ENCODE measurements around the gene PMFBP1. TPM values are rescaled to one million over a fixed set of nuclear protein-coding genes. Genes with fewer than 3 reads are reported as not detected.

Gene PMFBP1, protein sequence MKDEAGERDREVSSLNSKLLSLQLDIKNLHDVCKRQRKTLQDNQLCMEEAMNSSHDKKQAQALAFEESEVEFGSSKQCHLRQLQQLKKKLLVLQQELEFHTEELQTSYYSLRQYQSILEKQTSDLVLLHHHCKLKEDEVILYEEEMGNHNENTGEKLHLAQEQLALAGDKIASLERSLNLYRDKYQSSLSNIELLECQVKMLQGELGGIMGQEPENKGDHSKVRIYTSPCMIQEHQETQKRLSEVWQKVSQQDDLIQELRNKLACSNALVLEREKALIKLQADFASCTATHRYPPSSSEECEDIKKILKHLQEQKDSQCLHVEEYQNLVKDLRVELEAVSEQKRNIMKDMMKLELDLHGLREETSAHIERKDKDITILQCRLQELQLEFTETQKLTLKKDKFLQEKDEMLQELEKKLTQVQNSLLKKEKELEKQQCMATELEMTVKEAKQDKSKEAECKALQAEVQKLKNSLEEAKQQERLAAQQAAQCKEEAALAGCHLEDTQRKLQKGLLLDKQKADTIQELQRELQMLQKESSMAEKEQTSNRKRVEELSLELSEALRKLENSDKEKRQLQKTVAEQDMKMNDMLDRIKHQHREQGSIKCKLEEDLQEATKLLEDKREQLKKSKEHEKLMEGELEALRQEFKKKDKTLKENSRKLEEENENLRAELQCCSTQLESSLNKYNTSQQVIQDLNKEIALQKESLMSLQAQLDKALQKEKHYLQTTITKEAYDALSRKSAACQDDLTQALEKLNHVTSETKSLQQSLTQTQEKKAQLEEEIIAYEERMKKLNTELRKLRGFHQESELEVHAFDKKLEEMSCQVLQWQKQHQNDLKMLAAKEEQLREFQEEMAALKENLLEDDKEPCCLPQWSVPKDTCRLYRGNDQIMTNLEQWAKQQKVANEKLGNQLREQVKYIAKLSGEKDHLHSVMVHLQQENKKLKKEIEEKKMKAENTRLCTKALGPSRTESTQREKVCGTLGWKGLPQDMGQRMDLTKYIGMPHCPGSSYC
- total RNA-seq (1 to 10 TPM in 1 of 2 donors, under 1 TPM in 1; 0.66 to 1.0 TPM), polyA plus RNA-seq (1 to 10 TPM in 1 of 2 donors, not detected in 1; 2.5 TPM)
- long read RNA-seq, donor 1, partial matches to known transcripts = 0 of 2 reads
- long read RNA-seq, donor 1, other reads (novel, unspliced or antisense) = 2 of 2 reads
- long read RNA-seq, donor 2 = 0 reads

DNA sequence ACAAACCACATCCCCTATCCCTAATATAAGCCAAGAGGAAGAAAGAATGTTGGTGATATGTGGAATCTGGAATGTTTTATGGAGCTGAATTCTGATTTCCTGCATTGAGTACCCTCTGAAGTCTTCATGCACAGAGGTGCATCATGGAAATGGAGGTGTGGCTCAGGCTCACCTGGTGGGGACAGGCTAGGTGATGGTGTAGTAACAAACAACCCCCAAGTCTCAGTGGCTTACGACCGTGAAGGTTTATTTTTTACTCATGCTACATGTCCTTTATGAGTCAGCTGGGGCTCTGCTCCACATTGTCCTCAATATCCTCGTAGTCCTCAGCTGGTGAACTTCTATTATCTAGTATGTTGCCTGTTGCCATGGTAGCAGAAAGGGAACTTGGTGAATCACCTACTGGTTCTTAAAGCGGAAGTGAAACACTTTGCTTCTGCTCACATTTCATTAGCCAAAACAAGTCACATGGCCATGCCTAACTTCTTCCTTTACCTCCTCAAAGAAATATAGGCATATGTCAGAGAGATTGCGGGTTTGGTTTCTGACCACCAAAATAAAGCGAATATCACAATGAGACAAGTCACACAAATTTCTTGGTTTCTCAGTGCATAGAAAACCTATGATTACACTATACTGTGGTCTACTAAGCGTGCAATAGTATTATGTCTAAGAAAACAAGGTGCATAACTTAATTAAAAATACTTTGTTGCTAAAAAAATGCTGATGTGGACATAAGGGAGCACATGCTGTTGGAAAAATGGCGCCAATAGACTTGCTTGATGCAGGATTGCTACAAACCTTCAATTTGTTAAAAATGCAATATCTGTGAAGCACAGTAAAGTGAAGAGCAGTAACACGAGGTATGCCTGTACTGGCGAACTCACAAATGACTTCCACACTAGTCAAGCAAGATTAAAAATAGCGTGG is at the start of gene PMFBP1:
Gene PMFBP1 (minus strand): TSS at position 51 of the 930 bp plus-strand sequence. CDS start 947 bp downstream, outside the sequence.
- peaks cover 2% of the 10 kb centered on the region for H3K9me3 ChIP-seq (ENCODE audit: control insufficient read depth, low read length)
- intact Hi-C loops (cut with DNase I) = no loop called here
- 82 to 83% methylated on average over 11 of the region's 11 CpGs for WGBS, 2 donors
- ATAC-seq (ENCODE audit: low FRiP score) = peak; percentile 44
- H3K27me3 ChIP-seq (ENCODE audit: control insufficient read depth in 1 of 2, insufficient read depth in 2 of 2, low read length in 1 of 2) = no peaks in the 10 kb centered on the region
- H3K27ac ChIP-seq (ENCODE audit: low read depth in 1 of 2, low read length in 2 of 2) = no peak within 1 kb of the TSS
- no peak within 1 kb of the TSS for H3K4me3 ChIP-seq (ENCODE audit: low read length in 2 of 2)
- DNase-seq = peak in 1 of 2 donors; percentile 59
- H3K36me3 ChIP-seq (ENCODE audit: control insufficient read depth in 1 of 2, insufficient read depth in 2 of 2, low read length in 1 of 2) = no peaks in the 10 kb centered on the region
- H3K4me1 ChIP-seq (ENCODE audit: control insufficient read depth in 1 of 2, insufficient read depth in 2 of 2, low read length in 2 of 2) = no peaks in the 10 kb centered on the region

DNA sequence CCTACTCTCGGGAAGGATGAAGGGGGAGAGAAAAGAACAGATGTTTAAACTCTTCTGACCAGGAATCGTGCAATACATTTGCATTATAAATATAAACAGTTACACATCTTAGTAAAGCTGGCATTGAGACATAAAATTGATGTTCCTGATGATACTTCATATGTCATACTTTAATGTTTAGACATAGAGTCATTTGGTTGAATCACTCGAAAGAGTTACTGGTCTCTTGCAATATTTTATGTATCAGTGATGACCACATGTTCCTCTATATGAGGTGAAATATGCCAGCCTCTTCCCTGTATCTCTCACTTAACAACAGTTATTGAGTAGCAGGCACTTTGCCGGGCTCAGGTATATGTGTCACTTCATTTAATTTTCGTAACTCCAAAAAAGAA is 49.7 kb upstream of the PMFBP1 start:
- Histone ChIP-seq H3K4me1 (ENCODE audit: control insufficient read depth in 1 of 2, insufficient read depth in 2 of 2, low read length in 2 of 2) (no peaks in the 10 kb centered on the region), H3K4me3 (ENCODE audit: low read length in 2 of 2) (no peak overlapping the region), H3K27me3 (ENCODE audit: control insufficient read depth in 1 of 2, insufficient read depth in 2 of 2, low read length in 1 of 2) (no peaks in the 10 kb centered on the region), H3K27ac (ENCODE audit: low read depth in 1 of 2, low read length in 2 of 2) (no peak overlapping the region), H3K9me3 (ENCODE audit: control insufficient read depth, low read length) (peaks cover 2% of the 10 kb centered on the region), H3K36me3 (ENCODE audit: control insufficient read depth in 1 of 2, insufficient read depth in 2 of 2, low read length in 1 of 2) (no peaks in the 10 kb centered on the region)
- ATAC-seq (ENCODE audit: low FRiP score) (no peak), DNase-seq (no peak)
- intact Hi-C loops (cut with DNase I) = no loop called here
- 54 to 58% methylated on average over 5 of the region's 5 CpGs for WGBS, 2 donors

DNA sequence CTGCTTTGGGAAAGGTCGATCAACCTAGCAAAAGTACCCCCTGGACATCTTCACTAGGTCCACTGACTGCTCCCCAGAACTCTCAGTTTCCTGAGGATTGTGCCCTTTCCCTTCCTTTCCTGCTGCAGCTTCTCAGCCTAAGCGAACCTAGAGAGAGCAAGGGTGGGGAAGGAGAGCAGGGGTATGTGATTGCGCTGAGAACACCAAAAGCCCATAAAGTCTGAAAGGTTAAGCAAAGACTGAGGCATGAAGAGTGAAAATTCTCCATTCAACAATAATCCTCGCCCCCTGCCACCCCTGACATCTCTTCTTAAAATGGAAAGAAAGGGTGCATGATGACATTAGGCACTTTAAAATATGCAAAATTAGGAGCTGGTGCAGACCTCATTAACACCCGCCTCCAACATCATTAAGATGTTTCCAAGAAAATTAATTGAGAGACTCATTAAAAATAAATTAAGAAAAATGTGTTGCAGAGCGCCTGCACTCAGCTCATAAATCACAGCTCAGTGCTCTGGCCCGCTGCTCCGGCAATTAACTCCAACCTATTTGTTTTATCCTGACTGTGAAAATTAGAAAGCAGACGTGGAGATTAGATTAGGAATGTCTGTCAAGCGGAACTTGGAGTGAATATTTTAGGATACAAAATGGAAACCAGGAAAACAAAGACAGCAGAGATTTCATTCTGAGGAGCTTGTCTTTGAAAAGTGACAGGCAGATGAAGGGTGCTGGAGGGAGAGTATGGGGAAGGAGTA is 49.1 kb upstream of the PMFBP1 start:
- DNase-seq (no peak), ATAC-seq (ENCODE audit: low FRiP score) (no peak)
- H3K27me3 ChIP-seq (ENCODE audit: control insufficient read depth in 1 of 2, insufficient read depth in 2 of 2, low read length in 1 of 2) = no peaks in the 10 kb centered on the region
- H3K9me3 ChIP-seq (ENCODE audit: control insufficient read depth, low read length) = peaks cover 2% of the 10 kb centered on the region
- H3K27ac ChIP-seq (ENCODE audit: low read depth in 1 of 2, low read length in 2 of 2) = no peak overlapping the region
- intact Hi-C loops (cut with DNase I) = no loop called here
- WGBS, 2 donors = 41 to 43% methylated on average over 10 of the region's 10 CpGs
- H3K36me3 ChIP-seq (ENCODE audit: control insufficient read depth in 1 of 2, insufficient read depth in 2 of 2, low read length in 1 of 2) = no peaks in the 10 kb centered on the region
- no peaks in the 10 kb centered on the region for H3K4me1 ChIP-seq (ENCODE audit: control insufficient read depth in 1 of 2, insufficient read depth in 2 of 2, low read length in 2 of 2)
- no peak overlapping the region for H3K4me3 ChIP-seq (ENCODE audit: low read length in 2 of 2)

DNA sequence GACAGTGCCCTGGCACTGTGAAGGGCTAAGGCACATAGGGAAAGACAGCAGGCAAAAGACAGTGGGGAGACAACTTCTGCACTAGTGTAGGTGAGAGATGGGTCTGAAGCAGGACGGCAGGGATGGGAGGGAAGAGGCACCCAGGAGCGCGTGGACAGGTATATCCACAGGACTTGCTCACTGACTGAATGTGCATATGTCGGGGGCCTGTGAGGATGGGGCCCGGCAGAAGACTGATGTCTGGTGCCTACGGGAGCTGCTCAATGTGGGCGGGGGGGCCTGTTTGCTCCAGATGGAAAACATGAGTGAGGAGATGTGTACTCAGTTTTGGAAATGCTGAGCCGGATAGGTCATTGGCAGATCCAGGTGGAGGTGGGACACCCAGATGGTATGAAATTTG is 47.3 kb upstream of the PMFBP1 start:
- WGBS, 2 donors = 86 to 93% methylated on average over 8 of the region's 8 CpGs
- Histone ChIP-seq H3K4me3 (ENCODE audit: low read length in 2 of 2) (no peak overlapping the region), H3K27ac (ENCODE audit: low read depth in 1 of 2, low read length in 2 of 2) (no peak overlapping the region), H3K4me1 (ENCODE audit: control insufficient read depth in 1 of 2, insufficient read depth in 2 of 2, low read length in 2 of 2) (no peaks in the 10 kb centered on the region), H3K36me3 (ENCODE audit: control insufficient read depth in 1 of 2, insufficient read depth in 2 of 2, low read length in 1 of 2) (no peaks in the 10 kb centered on the region), H3K27me3 (ENCODE audit: control insufficient read depth in 1 of 2, insufficient read depth in 2 of 2, low read length in 1 of 2) (no peaks in the 10 kb centered on the region), H3K9me3 (ENCODE audit: control insufficient read depth, low read length) (peaks cover 2% of the 10 kb centered on the region)
- ATAC-seq (ENCODE audit: low FRiP score) (no peak), DNase-seq (no peak)
- intact Hi-C loops (cut with DNase I) = no loop called here

DNA sequence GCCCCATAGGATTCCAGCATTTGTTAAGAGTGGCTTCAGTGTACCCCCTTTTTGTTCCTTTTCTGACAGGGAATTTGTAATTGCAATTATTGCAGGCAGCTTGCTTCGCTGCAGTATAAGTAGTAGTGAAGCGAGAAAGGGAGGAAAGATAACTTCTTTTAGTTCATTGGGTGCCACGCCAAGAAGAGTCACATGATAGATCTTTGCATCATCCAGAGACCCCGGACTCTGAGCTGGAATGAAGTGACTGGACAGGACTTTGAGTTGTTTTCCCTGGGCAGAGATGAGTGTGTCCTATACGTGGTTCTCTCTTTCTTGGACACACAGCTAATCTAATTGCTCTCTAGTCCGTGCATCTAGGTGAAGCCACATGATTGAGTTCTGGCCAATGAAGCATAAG is 44.8 kb upstream of the PMFBP1 start:
- no peaks in the 10 kb centered on the region for H3K27me3 ChIP-seq (ENCODE audit: control insufficient read depth in 1 of 2, insufficient read depth in 2 of 2, low read length in 1 of 2)
- H3K27ac ChIP-seq (ENCODE audit: low read depth in 1 of 2, low read length in 2 of 2) = no peak overlapping the region
- H3K36me3 ChIP-seq (ENCODE audit: control insufficient read depth in 1 of 2, insufficient read depth in 2 of 2, low read length in 1 of 2) = no peaks in the 10 kb centered on the region
- no peak for ATAC-seq (ENCODE audit: low FRiP score)
- WGBS, 2 donors = 78 to 84% methylated on average over 6 of the region's 6 CpGs
- intact Hi-C loops (cut with DNase I) = no loop called here
- H3K4me3 ChIP-seq (ENCODE audit: low read length in 2 of 2) = no peak overlapping the region
- H3K4me1 ChIP-seq (ENCODE audit: control insufficient read depth in 1 of 2, insufficient read depth in 2 of 2, low read length in 2 of 2) = no peaks in the 10 kb centered on the region
- no peak for DNase-seq
- H3K9me3 ChIP-seq (ENCODE audit: control insufficient read depth, low read length) = no peaks in the 10 kb centered on the region

DNA sequence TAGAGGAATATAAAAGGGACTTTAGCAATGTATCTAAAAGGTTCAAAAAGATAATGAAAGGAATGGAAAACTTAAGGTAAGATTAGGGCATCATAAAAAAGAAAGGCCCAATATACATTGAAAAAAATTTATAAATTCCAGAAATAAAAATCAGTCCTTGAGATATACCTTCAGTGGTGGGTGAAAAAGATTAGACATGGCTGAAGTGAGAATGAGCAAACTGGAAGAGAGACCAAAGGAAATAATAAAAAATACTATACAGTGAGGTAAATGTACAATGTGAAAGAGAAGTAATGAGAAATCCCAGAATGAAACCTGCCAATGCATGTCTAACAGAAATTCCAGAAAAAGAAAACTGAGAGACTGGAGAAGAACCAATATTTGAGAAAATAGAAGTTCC is 42.9 kb upstream of the PMFBP1 start:
- Histone ChIP-seq H3K27me3 (ENCODE audit: control insufficient read depth in 1 of 2, insufficient read depth in 2 of 2, low read length in 1 of 2) (no peaks in the 10 kb centered on the region), H3K9me3 (ENCODE audit: control insufficient read depth, low read length) (no peaks in the 10 kb centered on the region), H3K27ac (ENCODE audit: low read depth in 1 of 2, low read length in 2 of 2) (no peak overlapping the region), H3K36me3 (ENCODE audit: control insufficient read depth in 1 of 2, insufficient read depth in 2 of 2, low read length in 1 of 2) (no peaks in the 10 kb centered on the region), H3K4me3 (ENCODE audit: low read length in 2 of 2) (no peak overlapping the region), H3K4me1 (ENCODE audit: control insufficient read depth in 1 of 2, insufficient read depth in 2 of 2, low read length in 2 of 2) (no peaks in the 10 kb centered on the region)
- ATAC-seq (ENCODE audit: low FRiP score) = no peak
- DNase-seq = no peak
- intact Hi-C loops (cut with DNase I) = no loop called here

DNA sequence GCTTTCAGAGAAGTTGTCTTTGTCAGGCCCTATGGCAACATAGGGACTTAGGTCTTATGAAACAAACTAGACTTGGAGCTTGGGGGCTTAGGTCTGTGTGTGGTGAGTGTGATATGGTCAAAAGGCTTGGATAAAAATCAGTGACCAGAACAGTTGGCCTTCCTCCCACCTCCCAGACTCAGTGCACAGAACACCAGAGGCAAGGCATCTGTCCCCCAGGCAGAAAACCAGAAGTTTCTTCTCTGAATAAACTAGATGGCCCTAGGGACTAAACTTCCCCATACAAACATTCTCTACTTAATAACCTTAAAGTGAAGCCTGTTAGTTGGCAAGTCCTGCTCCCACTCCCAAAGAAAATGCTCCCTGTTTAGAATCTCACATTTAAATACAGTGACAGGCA is 39.2 kb upstream of the PMFBP1 start:
- H3K36me3 ChIP-seq (ENCODE audit: control insufficient read depth in 1 of 2, insufficient read depth in 2 of 2, low read length in 1 of 2) = no peaks in the 10 kb centered on the region
- peaks cover 0 to 2% of the 10 kb centered on the region in 2 donors for H3K27me3 ChIP-seq (ENCODE audit: control insufficient read depth in 1 of 2, insufficient read depth in 2 of 2, low read length in 1 of 2)
- no peak for ATAC-seq (ENCODE audit: low FRiP score)
- H3K4me1 ChIP-seq (ENCODE audit: control insufficient read depth in 1 of 2, insufficient read depth in 2 of 2, low read length in 2 of 2) = no peaks in the 10 kb centered on the region
- DNase-seq = no peak
- no peak overlapping the region for H3K27ac ChIP-seq (ENCODE audit: low read depth in 1 of 2, low read length in 2 of 2)
- no peaks in the 10 kb centered on the region for H3K9me3 ChIP-seq (ENCODE audit: control insufficient read depth, low read length)
- intact Hi-C loops (cut with DNase I) = no loop called here
- no peak overlapping the region for H3K4me3 ChIP-seq (ENCODE audit: low read length in 2 of 2)
